Hematopoietic multipotent progenitor cell treated with erythropoietin and hydrocortisone succinate and interleukin-3 and kit ligand, for 15 days (in vitro differentiated cells): ENCODE data around the gene SLC17A6.

Experiments used
- DNase-seq: peaks from one replicate; pipeline ENCODE4 v3.0.0-alpha.2; 2015; ENCODE audit warnings: low spot score

SLC17A6 gene

GRCh38 chr11:22389526-22390282 lies 51.5 kb downstream of the SLC17A6 start:
- DNase-seq, result no peak

- no peak for DNase-seq
These were observed 52.1 kb downstream of the SLC17A6 start for GRCh38 chr11:22390283-22390655.

- DNase-seq, result no peak
These were observed 54.4 kb downstream of the SLC17A6 start for GRCh38 chr11:22392561-22392960.

GRCh38 chr11:22405377-22405776 lies 67.2 kb downstream of the SLC17A6 start:
- no peak for DNase-seq

GRCh38 chr11:22407267-22407666 lies 69.1 kb downstream of the SLC17A6 start:
- no peak for DNase-seq

GRCh38 chr11:22407921-22408320 lies 69.7 kb downstream of the SLC17A6 start:
- DNase-seq, result no peak

- DNase-seq, result no peak
These were observed 77.3 kb downstream of the SLC17A6 start for GRCh38 chr11:22415476-22415875.

- no peak for DNase-seq
These were observed 78.3 kb downstream of the SLC17A6 start for GRCh38 chr11:22416462-22416861.

- DNase-seq, result no peak
These were observed 88.7 kb downstream of the SLC17A6 start for GRCh38 chr11:22426915-22427314.
